Epithelial cell of proximal tubule (primary cell): ENCODE measurements around the gene FAM222A. TPM values are rescaled to one million over a fixed set of nuclear protein-coding genes. Genes with fewer than 3 reads are reported as not detected.

ENCODE experiments used
- DNase-seq: peaks from one replicate; pipeline ENCODE4 v3.0.0-alpha.2; 2011; ENCODE audit warnings: low read depth
- H3K4me3 ChIP-seq: 2 replicates; pipeline ENCODE4 v1.5.1; 2011; ENCODE audit warnings: low read depth, mild to moderate bottlenecking, low read length
- total RNA-seq: library from RNA; depleted of rRNA; stranded (reverse); fragments of >200 nt; gene quantifications from 2 replicates; pipeline ENCODE4 v1.2.3, GENCODE V29; 2015
- TF ChIP-seq, protein P1 (sequence below): conservative IDR thresholded peaks from 2 replicates; pipeline ENCODE4 v1.5.1; 2012; ENCODE audit warnings: low read depth, mild to moderate bottlenecking, low read length

FAM222A gene
- total RNA-seq, 1 donor from 2014 or later = 0.52 TPM

DNA sequence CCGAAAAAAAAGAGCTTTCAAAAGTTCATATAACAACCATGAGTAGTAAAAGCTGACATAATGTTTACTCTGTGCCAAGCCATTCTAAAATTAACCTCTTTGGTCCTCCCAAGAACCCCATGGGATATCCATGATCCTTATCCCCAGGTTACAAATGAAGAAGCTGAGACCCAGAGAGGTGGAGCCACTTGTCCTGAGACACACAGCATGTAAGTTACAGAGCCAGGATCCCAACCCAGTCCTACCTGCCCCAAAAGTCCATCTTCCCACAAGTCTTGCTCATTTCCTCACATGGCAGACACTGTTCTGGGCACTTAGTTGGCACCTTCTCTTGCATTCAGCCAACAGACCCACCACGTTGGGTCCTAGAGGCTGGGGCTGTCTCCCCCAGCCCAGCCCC lies 82.4 kb downstream of the FAM222A start:
- H3K4me3 ChIP-seq = no peak overlapping the region
- TF ChIP-seq, protein P1, sequence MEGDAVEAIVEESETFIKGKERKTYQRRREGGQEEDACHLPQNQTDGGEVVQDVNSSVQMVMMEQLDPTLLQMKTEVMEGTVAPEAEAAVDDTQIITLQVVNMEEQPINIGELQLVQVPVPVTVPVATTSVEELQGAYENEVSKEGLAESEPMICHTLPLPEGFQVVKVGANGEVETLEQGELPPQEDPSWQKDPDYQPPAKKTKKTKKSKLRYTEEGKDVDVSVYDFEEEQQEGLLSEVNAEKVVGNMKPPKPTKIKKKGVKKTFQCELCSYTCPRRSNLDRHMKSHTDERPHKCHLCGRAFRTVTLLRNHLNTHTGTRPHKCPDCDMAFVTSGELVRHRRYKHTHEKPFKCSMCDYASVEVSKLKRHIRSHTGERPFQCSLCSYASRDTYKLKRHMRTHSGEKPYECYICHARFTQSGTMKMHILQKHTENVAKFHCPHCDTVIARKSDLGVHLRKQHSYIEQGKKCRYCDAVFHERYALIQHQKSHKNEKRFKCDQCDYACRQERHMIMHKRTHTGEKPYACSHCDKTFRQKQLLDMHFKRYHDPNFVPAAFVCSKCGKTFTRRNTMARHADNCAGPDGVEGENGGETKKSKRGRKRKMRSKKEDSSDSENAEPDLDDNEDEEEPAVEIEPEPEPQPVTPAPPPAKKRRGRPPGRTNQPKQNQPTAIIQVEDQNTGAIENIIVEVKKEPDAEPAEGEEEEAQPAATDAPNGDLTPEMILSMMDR = no peak
- no peak for DNase-seq

DNA sequence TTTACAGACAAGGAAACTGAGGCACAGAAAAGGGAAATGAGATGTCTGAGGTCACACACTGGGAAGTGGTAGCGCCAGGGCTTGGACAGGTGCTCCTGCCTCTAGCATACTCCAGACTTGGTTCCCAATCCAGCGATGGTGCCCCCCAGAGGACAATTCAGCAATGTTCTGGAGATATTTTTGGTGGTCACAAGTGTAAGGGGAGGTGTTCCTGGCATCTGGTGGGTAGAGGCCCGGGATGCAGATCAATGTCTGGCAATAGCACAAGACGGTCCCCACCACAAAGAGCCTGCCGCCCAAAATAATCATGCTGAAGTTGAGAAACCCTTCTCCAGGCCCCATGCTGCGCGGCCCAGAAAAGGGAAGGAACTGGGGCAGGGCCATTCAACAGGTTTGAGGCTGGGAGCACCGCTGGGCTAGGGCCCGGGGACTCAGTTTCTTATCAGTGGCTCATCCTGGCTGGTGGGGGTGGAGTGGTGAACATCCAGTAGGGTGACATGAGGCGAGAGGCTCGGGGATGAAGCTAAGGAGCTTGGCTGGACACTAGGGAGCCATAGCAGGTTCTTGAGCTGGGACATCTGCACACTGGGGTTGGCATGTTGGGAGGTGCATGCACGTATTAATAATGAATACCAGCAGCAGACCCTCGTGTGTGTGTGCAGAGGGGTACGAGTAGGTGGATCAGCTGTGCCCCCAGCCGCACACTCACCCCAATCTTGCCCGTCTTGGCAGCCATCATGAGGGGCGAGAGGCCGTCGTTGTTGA lies 84.5 kb downstream of the FAM222A start:
- no peak overlapping the region for H3K4me3 ChIP-seq
- TF ChIP-seq, protein P1 = peak; percentile 46
- DNase-seq = no peak

DNA sequence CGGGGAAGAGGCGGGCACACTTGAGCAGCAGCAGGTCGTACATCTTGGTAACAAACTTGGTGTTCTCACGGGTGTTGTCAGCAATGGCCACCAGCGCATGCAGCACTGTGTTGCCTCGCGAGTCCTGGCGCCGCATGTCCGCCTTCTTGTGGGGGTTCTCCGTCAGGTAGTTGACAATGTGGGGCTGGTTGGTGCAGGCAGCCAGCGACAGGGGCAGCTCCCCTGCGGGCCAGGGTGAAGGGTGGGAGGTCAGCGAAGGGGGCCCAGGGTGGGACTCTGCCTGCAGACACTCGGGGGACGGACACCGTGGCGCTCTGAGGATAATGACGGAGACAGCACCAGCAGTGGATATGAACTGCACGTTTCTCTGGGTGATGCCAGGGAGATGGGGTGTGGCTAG lies 85.1 kb downstream of the FAM222A start:
- TF ChIP-seq, protein P1 = no peak

DNA sequence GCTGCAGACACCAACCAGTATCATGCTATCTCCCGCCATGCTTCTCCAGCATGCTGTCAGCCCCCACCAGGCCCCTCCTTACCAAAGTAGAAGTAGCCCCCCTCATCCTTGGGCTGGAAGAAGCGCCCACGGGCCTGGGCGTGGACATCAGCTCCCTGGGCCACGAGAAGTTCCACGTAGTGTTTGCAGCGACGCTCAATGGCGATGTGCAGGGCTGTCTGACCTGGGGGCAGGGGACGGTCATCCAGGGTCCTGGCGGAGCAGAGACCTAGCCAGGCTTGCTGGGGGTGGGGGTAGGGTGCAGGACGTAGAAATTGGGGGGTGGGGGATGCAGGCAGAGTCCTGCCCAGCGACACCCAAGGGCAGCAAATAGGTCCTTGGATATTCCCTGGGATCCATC lies 86.9 kb downstream of the FAM222A start:
- no peak for DNase-seq
- TF ChIP-seq, protein P1 = no peak
- no peak overlapping the region for H3K4me3 ChIP-seq

More for the DNA sequence above, 85.1 kb downstream of the FAM222A start:
- H3K4me3 ChIP-seq = no peak overlapping the region
- DNase-seq = no peak

DNA sequence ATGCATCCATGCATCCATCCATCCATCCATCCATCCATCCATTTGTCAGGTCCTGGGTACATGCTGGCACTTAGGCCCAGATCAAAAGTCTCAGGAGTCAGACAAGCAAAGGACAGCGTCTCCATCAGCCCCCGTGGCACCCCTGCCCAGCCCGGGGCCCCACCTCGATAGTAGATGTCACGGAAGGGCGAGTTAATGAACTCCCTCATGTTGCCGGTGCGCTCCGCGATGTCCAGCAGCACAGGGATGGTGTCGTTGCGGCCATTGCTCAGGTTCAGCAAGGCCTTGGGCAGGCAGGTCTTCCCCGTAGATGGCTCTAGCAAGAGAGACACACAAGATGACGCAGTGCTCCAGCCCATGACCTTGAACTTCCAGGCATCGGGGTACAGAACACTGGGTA lies 89.2 kb downstream of the FAM222A start:
- DNase-seq = no peak
- H3K4me3 ChIP-seq = no peak overlapping the region
- TF ChIP-seq, protein P1 = no peak

DNA sequence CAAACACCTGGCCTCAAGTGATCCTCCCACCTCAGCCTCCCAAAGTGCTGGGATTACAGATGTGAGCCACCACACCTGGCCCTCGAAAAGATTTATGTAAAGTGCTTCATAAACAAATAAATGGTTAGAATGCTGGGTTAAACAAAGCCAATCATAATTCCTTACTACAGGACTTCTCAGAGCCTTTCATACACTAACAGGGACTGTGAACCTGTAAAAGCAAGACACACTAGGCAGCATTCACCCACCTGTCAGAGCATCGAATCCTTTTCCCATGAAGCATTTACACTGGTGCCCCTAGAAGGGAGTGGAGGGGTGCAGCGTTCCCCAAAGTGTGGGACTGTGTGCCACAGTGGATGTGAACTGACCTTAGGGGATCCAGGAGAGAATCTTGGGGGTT lies 90.1 kb downstream of the FAM222A start:
- no peak overlapping the region for H3K4me3 ChIP-seq
- TF ChIP-seq, protein P1 = no peak
- no peak for DNase-seq
